NOMO-1 treated with DMSO at 0.1 percent for 48 hours (cell line): ENCODE measurements around the gene TREX2.

Source experiments
- DNase-seq: peaks from one replicate; lab custom pipeline; 2025; ENCODE audit not compliant: unreplicated experiment; lab: John Stamatoyannopoulos, UW

TREX2 gene

GRCh38 chrX:153457136-153457825 is 11.4 kb upstream of the TREX2 start:
- DNase-seq = no peak

- no peak for DNase-seq
Measured at GRCh38 chrX:153456704-153457103, 10.8 kb upstream of the TREX2 start.

- DNase-seq = no peak
Measured at GRCh38 chrX:153456161-153456560, 10.3 kb upstream of the TREX2 start.

- DNase-seq = no peak
Measured at GRCh38 chrX:153455571-153455970, 9.7 kb upstream of the TREX2 start.

GRCh38 chrX:153454901-153455550 is 9.2 kb upstream of the TREX2 start:
- DNase-seq = no peak

GRCh38 chrX:153450949-153451277 is 5.1 kb upstream of the TREX2 start:
- DNase-seq = no peak

- no peak for DNase-seq
Measured at GRCh38 chrX:153450114-153450948, 4.5 kb upstream of the TREX2 start.

GRCh38 chrX:153449368-153450113 is 3.7 kb upstream of the TREX2 start:
- no peak for DNase-seq

GRCh38 chrX:153448556-153449367 is 2.9 kb upstream of the TREX2 start:
- no peak for DNase-seq

- no peak for DNase-seq
Measured at GRCh38 chrX:153447581-153447960, 1.7 kb upstream of the TREX2 start.

GRCh38 chrX:153446950-153447580 is 1.2 kb upstream of the TREX2 start:
- DNase-seq = no peak

- DNase-seq = no peak
Measured at GRCh38 chrX:153446636-153446936, 730 bp upstream of the TREX2 start.

- DNase-seq = no peak
Measured at GRCh38 chrX:153445106-153445855, 575 bp downstream of the TREX2 start.

- no peak for DNase-seq
Measured at GRCh38 chrX:153444333-153445011, 1.4 kb downstream of the TREX2 start.

- no peak for DNase-seq
Measured at GRCh38 chrX:153443476-153444332, 2.2 kb downstream of the TREX2 start.

GRCh38 chrX:153442463-153442862 is 3.4 kb downstream of the TREX2 start:
- DNase-seq = no peak

- DNase-seq = no peak
Measured at GRCh38 chrX:153441981-153442380, 3.9 kb downstream of the TREX2 start.

- no peak for DNase-seq
Measured at GRCh38 chrX:153441296-153441695, 4.6 kb downstream of the TREX2 start.
